OCI-LY1 (cell line): ENCODE data around the gene GNAT1.

Experiments used
- H2AFZ ChIP-seq: fragments of 200-600 bp; sonication (generic), shearing (Covaris generic); 2 replicates; pipeline ENCODE4 v1.6.0; 2014; ENCODE audit warnings: antibody characterized with exemption, mild to moderate bottlenecking, low read length
- H3F3A ChIP-seq: fragments of 200-600 bp; sonication (generic), shearing (Covaris generic); 2 replicates; pipeline ENCODE4 v1.6.0; 2014; ENCODE audit warnings: mild to moderate bottlenecking, antibody characterized with exemption, low read length, moderate library complexity; ENCODE audit not compliant: insufficient read depth
- H3K27ac ChIP-seq: fragments of 200-600 bp; sonication (generic); 2 replicates; pipeline ENCODE4 v1.5.1; 2014; ENCODE audit warnings: low read length, mixed run types, mild to moderate bottlenecking, low read depth; ENCODE audit not compliant: poor library complexity, severe bottlenecking
- H3K27me3 ChIP-seq: fragments of 200-600 bp; sonication (generic); 2 replicates; pipeline ENCODE4 v1.6.0; 2014; ENCODE audit warnings: antibody characterized with exemption, mild to moderate bottlenecking, low read length, moderate library complexity; ENCODE audit not compliant: insufficient read depth
- H3K36me3 ChIP-seq: fragments of 200-600 bp; sonication (generic); 2 replicates; pipeline ENCODE4 v1.6.1; 2014; ENCODE audit warnings: mild to moderate bottlenecking, antibody characterized with exemption, low read length, moderate library complexity, mixed read lengths; ENCODE audit not compliant: insufficient read depth
- H3K4me1 ChIP-seq: fragments of 200-600 bp; sonication (generic); 2 replicates; pipeline ENCODE4 v1.5.1; 2014; ENCODE audit warnings: mild to moderate bottlenecking, low read length, moderate library complexity; ENCODE audit not compliant: insufficient read depth, severe bottlenecking
- H3K4me2 ChIP-seq: fragments of 200-600 bp; sonication (generic), shearing (Covaris generic); 2 replicates; pipeline ENCODE4 v1.6.1; 2014; ENCODE audit warnings: low read length
- H3K4me3 ChIP-seq: fragments of 200-600 bp; sonication (generic); 2 replicates; pipeline ENCODE4 v1.5.1; 2014; ENCODE audit warnings: low read length, low read depth, mild to moderate bottlenecking, mixed read lengths; ENCODE audit not compliant: poor library complexity, severe bottlenecking
- H3K79me2 ChIP-seq: fragments of 200-600 bp; shearing (Covaris generic); 2 replicates; pipeline ENCODE4 v1.6.1; 2016; ENCODE audit warnings: mixed run types, low read length, mixed read lengths; ENCODE audit not compliant: insufficient read depth
- H3K9ac ChIP-seq: fragments of 200-600 bp; sonication (generic), shearing (Covaris generic); 2 replicates; pipeline ENCODE4 v1.6.1; 2014; ENCODE audit warnings: mild to moderate bottlenecking, low read length, mixed read lengths
- H3K9me2 ChIP-seq: fragments of 200-600 bp; sonication (generic), shearing (Covaris generic); 2 replicates; pipeline ENCODE4 v1.6.1; 2014; ENCODE audit warnings: low read depth, mild to moderate bottlenecking, low read length, mixed read lengths
- H3K9me3 ChIP-seq: fragments of 200-600 bp; shearing (Covaris generic); 2 replicates; pipeline ENCODE4 v1.6.1; 2014; ENCODE audit warnings: low read length, mixed read lengths
- H4K20me1 ChIP-seq: fragments of 200-600 bp; sonication (generic), shearing (Covaris generic); 2 replicates; pipeline ENCODE4 v1.6.0; 2016; ENCODE audit warnings: mild to moderate bottlenecking, low read length; ENCODE audit not compliant: insufficient read depth
- CTCF ChIP-seq: fragments of 200-600 bp; sonication (generic), shearing (Covaris generic); IDR thresholded peaks from 2 replicates; pipeline ENCODE4 v1.5.1; 2017; ENCODE audit warnings: mild to moderate bottlenecking, antibody characterized with exemption, low read length, moderate library complexity, mixed read lengths
- EZH2 ChIP-seq: fragments of 200-600 bp; sonication (generic), shearing (Covaris generic); IDR thresholded peaks from 2 replicates; pipeline ENCODE4 v1.8.0; 2017; ENCODE audit warnings: borderline replicate concordance, mixed run types, mild to moderate bottlenecking, antibody characterized with exemption, low read length, moderate library complexity, mixed read lengths

Gene GNAT1

GRCh38 chr3:50150863-50151686 lies 40.3 kb upstream of the GNAT1 start:
- Histone ChIP-seq H3K79me2 (no peaks in the 10 kb centered on the region), H3K4me3 (no peak overlapping the region), H3K9ac (no peak overlapping the region), H3K4me1 (peaks cover 9% of the 10 kb centered on the region), H3K9me3 (no peaks in the 10 kb centered on the region), H3K27ac (no peak overlapping the region), H3K9me2 (no peaks in the 10 kb centered on the region), H3K36me3 (no peaks in the 10 kb centered on the region), H2AFZ (no peak overlapping the region), H4K20me1 (no peaks in the 10 kb centered on the region), H3F3A (no peaks in the 10 kb centered on the region), H3K27me3 (peaks cover 6% of the 10 kb centered on the region; the same call in 1 of the 2 replicates), H3K4me2 (no peak overlapping the region)
- TF ChIP-seq EZH2 (no peak), CTCF (no peak)

GRCh38 chr3:50151728-50152127 lies 39.7 kb upstream of the GNAT1 start:
- Histone ChIP-seq H4K20me1 (no peaks in the 10 kb centered on the region), H3K36me3 (no peaks in the 10 kb centered on the region), H3K9me3 (no peaks in the 10 kb centered on the region), H3K27me3 (peaks cover 7% of the 10 kb centered on the region; the same call in 1 of the 2 replicates), H3K4me1 (peaks cover 9% of the 10 kb centered on the region), H2AFZ (no peak overlapping the region), H3K9ac (no peak overlapping the region), H3F3A (no peaks in the 10 kb centered on the region), H3K4me2 (no peak overlapping the region), H3K79me2 (no peaks in the 10 kb centered on the region), H3K4me3 (no peak overlapping the region), H3K9me2 (no peaks in the 10 kb centered on the region), H3K27ac (no peak overlapping the region)
- TF ChIP-seq CTCF (no peak), EZH2 (no peak)

DNA sequence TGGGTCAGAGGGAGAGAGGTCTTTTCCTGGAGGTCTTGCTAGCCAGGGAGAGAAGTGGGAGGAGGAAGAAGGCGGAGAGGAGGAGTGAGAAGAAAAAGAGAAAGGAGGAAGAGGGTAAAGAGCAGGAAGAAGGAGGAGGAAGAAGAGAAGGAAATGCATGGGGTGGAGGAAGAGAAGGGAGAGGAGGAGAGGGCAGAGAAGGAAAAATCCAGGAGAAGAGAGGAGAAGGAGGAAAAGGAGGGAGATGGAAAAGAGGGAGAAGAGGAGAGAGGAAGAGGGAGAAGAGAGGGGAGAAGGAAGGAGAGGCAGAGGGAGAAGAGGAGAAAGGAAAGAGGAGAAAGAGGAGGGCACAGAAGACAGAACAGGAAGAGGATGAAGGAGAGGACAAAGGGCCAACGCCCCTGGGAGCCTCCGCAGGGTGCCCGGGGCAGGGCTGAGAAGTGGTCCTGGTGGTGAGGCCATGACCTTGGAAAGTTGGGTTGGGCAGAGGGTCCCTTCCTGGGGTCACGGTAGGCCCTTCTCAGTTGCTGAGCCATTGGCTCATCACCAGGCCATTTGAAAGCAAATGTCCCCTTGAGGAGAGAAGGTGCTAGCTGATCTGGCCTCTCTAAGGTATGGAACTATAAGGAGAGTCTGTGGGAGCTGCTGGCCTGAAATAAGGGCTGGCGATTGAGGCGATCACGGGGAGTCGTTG lies 37.5 kb upstream of the GNAT1 start:
- peaks cover 15% of the 10 kb centered on the region; the same call in 1 of the 2 replicates for H3K27me3 ChIP-seq
- peak overlapping the region; percentile 93 for H3K4me2 ChIP-seq
- no peaks in the 10 kb centered on the region for H3K36me3 ChIP-seq
- H3K4me3 ChIP-seq: peak overlapping the region; percentile 63
- H3K9me3 ChIP-seq: no peaks in the 10 kb centered on the region
- H3K27ac ChIP-seq: no peak overlapping the region
- no peaks in the 10 kb centered on the region for H3F3A ChIP-seq
- H3K9ac ChIP-seq: no peak overlapping the region; the same call in 1 of the 2 replicates
- H3K4me1 ChIP-seq: peaks cover 9% of the 10 kb centered on the region
- TF ChIP-seq CTCF: no peak
- TF ChIP-seq EZH2: no peak
- H3K9me2 ChIP-seq: no peaks in the 10 kb centered on the region
- no peaks in the 10 kb centered on the region for H4K20me1 ChIP-seq
- no peak overlapping the region for H2AFZ ChIP-seq
- H3K79me2 ChIP-seq: no peaks in the 10 kb centered on the region
